ENCODE data around the gene AURKB.

Gene AURKB

DNA sequence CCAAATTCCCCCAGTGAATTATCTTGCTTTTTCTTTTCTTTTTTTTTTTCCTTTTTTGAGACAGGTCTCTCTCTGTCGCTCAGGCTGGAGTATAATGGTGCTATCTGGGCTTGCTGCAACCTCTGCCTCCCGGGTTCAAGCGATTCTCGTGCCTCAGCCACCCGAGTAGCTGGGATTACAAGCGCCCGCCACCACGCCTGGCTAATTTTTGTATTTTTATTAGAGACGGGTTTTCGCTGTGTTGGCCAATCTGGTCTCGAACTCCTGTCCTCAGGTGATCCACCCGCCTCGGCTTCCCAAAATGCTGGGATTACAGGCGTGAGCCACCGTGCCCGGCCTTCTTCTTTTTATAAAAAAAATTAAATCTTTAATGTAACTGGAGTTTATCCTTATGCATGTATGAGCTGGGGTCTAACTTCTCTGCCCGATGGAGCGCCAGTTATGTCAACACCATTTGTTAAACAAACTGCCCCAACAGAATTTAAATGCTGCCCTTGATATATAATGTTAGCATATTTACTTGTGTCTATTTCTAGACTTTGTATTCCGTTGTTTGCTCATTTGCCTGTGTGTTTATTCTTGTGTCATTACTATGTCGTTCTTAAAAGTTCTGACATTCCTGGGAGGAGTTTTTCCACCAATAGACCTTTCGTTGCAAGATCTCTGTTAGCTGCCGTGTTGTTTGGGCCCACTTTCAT lies 535 bp upstream of the AURKB start:
- Histone ChIP-seq H3K27ac (ENCODE audit: insufficient read depth in 1 of 2, low read depth in 1 of 2, low read length in 2 of 2, poor library complexity in 1 of 2, severe bottlenecking in 2 of 2) (peak overlapping the region; percentile 64 to 84), H3K4me3 (ENCODE audit: control insufficient read depth in 1 of 7, extremely low read depth in 1 of 7, insufficient read depth in 4 of 7, low read depth in 2 of 7, low read length in 6 of 7) (peak overlapping the region; percentile 60 to 95 (median 86)), H3K9me3 (ENCODE audit: control extremely low read depth in 1 of 5, control insufficient read depth in 4 of 5, insufficient read depth in 2 of 5, low read depth in 1 of 5, low read length in 4 of 5) (no peaks in the 10 kb centered on the region), H3K36me3 (ENCODE audit: control insufficient read depth in 4 of 4, insufficient read depth in 4 of 4, low read length in 3 of 4) (peaks cover 0 to 19% (median 1%) of the 10 kb centered on the region in 4 experiments), H3K27me3 (replicated peaks in 2 of 5; ENCODE audit: control insufficient read depth in 4 of 5, insufficient read depth in 5 of 5, low read length in 4 of 5) (no peaks in the 10 kb centered on the region), H3K4me1 (ENCODE audit: control extremely low read depth in 1 of 4, control insufficient read depth in 4 of 4, insufficient read depth in 4 of 4, low read length in 3 of 4) (peaks cover 4 to 33% (median 19%) of the 10 kb centered on the region in 4 experiments)
- peak in 1 of 3 donors; percentile 25 for DNase-seq
- WGBS (ENCODE audit: insufficient coverage), result 0% methylated on average over 11 of the region's 22 CpGs
- CTCF ChIA-PET, result interaction anchor here (0.7 to 3.6 kb wide), 3 partner anchors 11 to 99 kb away, joined by 4 to 17 read pairs (median 17); no protein-coding TSS in a partner anchor
- POLR2A ChIA-PET, result interaction anchor here (0.7 to 1.3 kb wide), 4 partner anchors 10 to 37 kb away, joined by 3 to 5 read pairs (median 4); partner anchors contain the start of gene CTC1

DNA sequence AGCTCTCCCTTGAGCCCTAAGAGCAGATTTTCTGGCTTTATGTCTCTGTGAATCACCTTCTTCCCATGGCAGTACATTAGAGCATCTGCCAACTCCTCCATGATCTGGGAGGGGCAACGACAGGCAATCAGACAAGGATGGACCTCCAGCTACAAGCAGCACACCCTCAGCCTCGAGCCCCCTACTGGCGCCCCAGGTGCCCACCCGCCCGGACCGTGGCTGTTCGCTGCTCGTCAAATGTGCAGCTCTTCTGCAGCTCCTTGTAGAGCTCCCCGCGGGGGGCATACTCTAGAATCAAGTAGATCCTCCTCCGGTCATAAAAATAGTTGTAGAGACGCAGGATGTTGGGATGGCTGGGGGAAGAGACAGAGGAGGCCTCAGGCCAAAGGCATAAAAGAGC lies 3.8 kb downstream of the AURKB start:
- H3K4me3 ChIP-seq (ENCODE audit: control insufficient read depth in 1 of 7, extremely low read depth in 1 of 7, insufficient read depth in 4 of 7, low read depth in 2 of 7, low read length in 6 of 7), result no peak overlapping the region
- no peaks in the 10 kb centered on the region for H3K27me3 ChIP-seq (replicated peaks in 2 of 5; ENCODE audit: control insufficient read depth in 4 of 5, insufficient read depth in 5 of 5, low read length in 4 of 5)
- no peak overlapping the region for H3K27ac ChIP-seq (ENCODE audit: insufficient read depth in 1 of 2, low read depth in 1 of 2, low read length in 2 of 2, poor library complexity in 1 of 2, severe bottlenecking in 2 of 2)
- peaks cover 4 to 28% (median 19%) of the 10 kb centered on the region in 4 experiments for H3K4me1 ChIP-seq (ENCODE audit: control extremely low read depth in 1 of 4, control insufficient read depth in 4 of 4, insufficient read depth in 4 of 4, low read length in 3 of 4)
- DNase-seq, result no peak
- ChIA-PET POLR2A (no interaction called here), CTCF (interaction anchor here (0.7 to 2.1 kb wide), 6 partner anchors 15 to 19 kb away, joined by 3 to 5 read pairs (median 3); partner anchors contain the start of gene BORCS6)
- no peaks in the 10 kb centered on the region for H3K9me3 ChIP-seq (ENCODE audit: control extremely low read depth in 1 of 5, control insufficient read depth in 4 of 5, insufficient read depth in 2 of 5, low read depth in 1 of 5, low read length in 4 of 5)
- 93% methylated on average over 8 of the region's 12 CpGs for WGBS (ENCODE audit: insufficient coverage)
- peaks cover 0 to 40% (median 15%) of the 10 kb centered on the region in 4 experiments for H3K36me3 ChIP-seq (ENCODE audit: control insufficient read depth in 4 of 4, insufficient read depth in 4 of 4, low read length in 3 of 4)

GRCh38 chr17:8204761-8205555 lies 5.4 kb downstream of the AURKB start:
- WGBS (ENCODE audit: insufficient coverage), result 82% methylated on average over 9 of the region's 19 CpGs
- H3K9me3 ChIP-seq (ENCODE audit: control extremely low read depth in 1 of 5, control insufficient read depth in 4 of 5, insufficient read depth in 2 of 5, low read depth in 1 of 5, low read length in 4 of 5), result no peaks in the 10 kb centered on the region
- DNase-seq, result no peak
- ChIA-PET POLR2A (no interaction called here), CTCF (interaction anchor here (0.6 to 1.5 kb wide), 2 partner anchors 10 to 17 kb away, joined by 3 read pairs; no protein-coding TSS in a partner anchor)
- peaks cover 0 to 18% (median 12%) of the 10 kb centered on the region in 4 experiments for H3K4me1 ChIP-seq (ENCODE audit: control extremely low read depth in 1 of 4, control insufficient read depth in 4 of 4, insufficient read depth in 4 of 4, low read length in 3 of 4)
- no peak overlapping the region for H3K27ac ChIP-seq (ENCODE audit: insufficient read depth in 1 of 2, low read depth in 1 of 2, low read length in 2 of 2, poor library complexity in 1 of 2, severe bottlenecking in 2 of 2)
- H3K4me3 ChIP-seq (ENCODE audit: control insufficient read depth in 1 of 7, extremely low read depth in 1 of 7, insufficient read depth in 4 of 7, low read depth in 2 of 7, low read length in 6 of 7), result no peak overlapping the region
- H3K27me3 ChIP-seq (replicated peaks in 2 of 5; ENCODE audit: control insufficient read depth in 4 of 5, insufficient read depth in 5 of 5, low read length in 4 of 5), result no peaks in the 10 kb centered on the region
- peaks cover 0 to 40% (median 15%) of the 10 kb centered on the region in 4 experiments for H3K36me3 ChIP-seq (ENCODE audit: control insufficient read depth in 4 of 4, insufficient read depth in 4 of 4, low read length in 3 of 4)

- peaks cover 13 to 45% (median 43%) of the 10 kb centered on the region in 4 experiments for H3K4me1 ChIP-seq (ENCODE audit: control extremely low read depth in 1 of 4, control insufficient read depth in 4 of 4, insufficient read depth in 4 of 4, low read length in 3 of 4)
- no peaks in the 10 kb centered on the region for H3K9me3 ChIP-seq (ENCODE audit: control extremely low read depth in 1 of 5, control insufficient read depth in 4 of 5, insufficient read depth in 2 of 5, low read depth in 1 of 5, low read length in 4 of 5)
- peak overlapping the region; percentile 59 to 77 for H3K27ac ChIP-seq (ENCODE audit: insufficient read depth in 1 of 2, low read depth in 1 of 2, low read length in 2 of 2, poor library complexity in 1 of 2, severe bottlenecking in 2 of 2)
- ChIA-PET POLR2A (interaction anchor here (0.5 to 1.6 kb wide), 3 partner anchors 103 to 274 kb away, joined by 3 to 4 read pairs (median 3); partner anchors contain the start of genes KRABD2 and SLC25A35), CTCF (interaction anchor here (0.8 to 1.5 kb wide), 3 partner anchors 14 to 190 kb away, joined by 3 to 5 read pairs (median 4); no protein-coding TSS in a partner anchor)
- H3K4me3 ChIP-seq (ENCODE audit: control insufficient read depth in 1 of 7, extremely low read depth in 1 of 7, insufficient read depth in 4 of 7, low read depth in 2 of 7, low read length in 6 of 7), result peak overlapping the region in 6 of 7 experiments; percentile 10 to 75 (median 44)
- H3K36me3 ChIP-seq (ENCODE audit: control insufficient read depth in 4 of 4, insufficient read depth in 4 of 4, low read length in 3 of 4), result no peaks in the 10 kb centered on the region
- 24% methylated on average over 11 of the region's 12 CpGs for WGBS (ENCODE audit: insufficient coverage)
- H3K27me3 ChIP-seq (replicated peaks in 2 of 5; ENCODE audit: control insufficient read depth in 4 of 5, insufficient read depth in 5 of 5, low read length in 4 of 5), result no peaks in the 10 kb centered on the region
- peak; percentile 81 to 88 (median 87) for DNase-seq
These were observed 18.1 kb downstream of the AURKB start for GRCh38 chr17:8192070-8192815.

GRCh38 chr17:8190506-8190905 lies 19.9 kb downstream of the AURKB start:
- no peaks in the 10 kb centered on the region for H3K27me3 ChIP-seq (replicated peaks in 2 of 5; ENCODE audit: control insufficient read depth in 4 of 5, insufficient read depth in 5 of 5, low read length in 4 of 5)
- CTCF ChIA-PET, result interaction anchor here (0.6 to 1.9 kb wide), 6 partner anchors 16 to 111 kb away, joined by 3 to 5 read pairs (median 3); no protein-coding TSS in a partner anchor
- no peaks in the 10 kb centered on the region for H3K36me3 ChIP-seq (ENCODE audit: control insufficient read depth in 4 of 4, insufficient read depth in 4 of 4, low read length in 3 of 4)
- no peaks in the 10 kb centered on the region for H3K9me3 ChIP-seq (ENCODE audit: control extremely low read depth in 1 of 5, control insufficient read depth in 4 of 5, insufficient read depth in 2 of 5, low read depth in 1 of 5, low read length in 4 of 5)
- peak overlapping the region in 1 of 2 experiments; percentile 19 for H3K27ac ChIP-seq (ENCODE audit: insufficient read depth in 1 of 2, low read depth in 1 of 2, low read length in 2 of 2, poor library complexity in 1 of 2, severe bottlenecking in 2 of 2)
- peak overlapping the region in 5 of 7 experiments; percentile 75 to 92 (median 80) for H3K4me3 ChIP-seq (ENCODE audit: control insufficient read depth in 1 of 7, extremely low read depth in 1 of 7, insufficient read depth in 4 of 7, low read depth in 2 of 7, low read length in 6 of 7)
- peak in 1 of 3 donors; percentile 36 for DNase-seq
- peaks cover 14 to 52% (median 46%) of the 10 kb centered on the region in 4 experiments for H3K4me1 ChIP-seq (ENCODE audit: control extremely low read depth in 1 of 4, control insufficient read depth in 4 of 4, insufficient read depth in 4 of 4, low read length in 3 of 4)
- 53% methylated on average over 6 of the region's 6 CpGs for WGBS (ENCODE audit: insufficient coverage)
- POLR2A ChIA-PET, result interaction anchor here (0.7 to 6.2 kb wide), 3 partner anchors 17 to 57 kb away, joined by 6 to 56 read pairs (median 47); partner anchors contain the start of gene CTC1

- WGBS (ENCODE audit: insufficient coverage), result 0% methylated on average over 65 of the region's 70 CpGs
- POLR2A ChIA-PET, result interaction anchor here (0.6 to 6.2 kb wide), 4 partner anchors 13 to 58 kb away, joined by 3 to 56 read pairs (median 26); partner anchors contain the start of gene CTC1
These were observed 20.5 kb downstream of the AURKB start, which contains the start of gene BORCS6 for GRCh38 chr17:8189711-8190477. Gene BORCS6, minus strand, starts transcription at chr17:8190180. Its CDS starts 40 bp downstream, at chr17:8190140.

More at GRCh38 chr17:8189711-8190477, 20.5 kb downstream of the AURKB start, which contains the start of gene BORCS6:
- H3K36me3 ChIP-seq (ENCODE audit: control insufficient read depth in 4 of 4, insufficient read depth in 4 of 4, low read length in 3 of 4), result no peaks in the 10 kb centered on the region
- H3K4me3 ChIP-seq (ENCODE audit: control insufficient read depth in 1 of 7, extremely low read depth in 1 of 7, insufficient read depth in 4 of 7, low read depth in 2 of 7, low read length in 6 of 7), result peak within 1 kb of the TSS; percentile 75 to 92 (median 80)
- CTCF ChIA-PET, result interaction anchor here (0.9 to 2.9 kb wide), 6 partner anchors 17 to 110 kb away, joined by 3 to 17 read pairs (median 4); partner anchors contain the start of gene AURKB
- no peaks in the 10 kb centered on the region for H3K9me3 ChIP-seq (ENCODE audit: control extremely low read depth in 1 of 5, control insufficient read depth in 4 of 5, insufficient read depth in 2 of 5, low read depth in 1 of 5, low read length in 4 of 5)
- H3K4me1 ChIP-seq (ENCODE audit: control extremely low read depth in 1 of 4, control insufficient read depth in 4 of 4, insufficient read depth in 4 of 4, low read length in 3 of 4), result peaks cover 15 to 53% (median 46%) of the 10 kb centered on the region in 4 experiments
- no peaks in the 10 kb centered on the region for H3K27me3 ChIP-seq (replicated peaks in 2 of 5; ENCODE audit: control insufficient read depth in 4 of 5, insufficient read depth in 5 of 5, low read length in 4 of 5)
- DNase-seq, result peak; percentile 97 to 99 (median 98)
- H3K27ac ChIP-seq (ENCODE audit: insufficient read depth in 1 of 2, low read depth in 1 of 2, low read length in 2 of 2, poor library complexity in 1 of 2, severe bottlenecking in 2 of 2), result peak within 1 kb of the TSS in 1 of 2 experiments; percentile 81
